ENCODE measurements around the gene PPY. TPM values are rescaled to one million over a fixed set of nuclear protein-coding genes. Genes with fewer than 3 reads are reported as not detected.

The PPY gene
- polyA plus RNA-seq, 3 donors, result not detected

DNA sequence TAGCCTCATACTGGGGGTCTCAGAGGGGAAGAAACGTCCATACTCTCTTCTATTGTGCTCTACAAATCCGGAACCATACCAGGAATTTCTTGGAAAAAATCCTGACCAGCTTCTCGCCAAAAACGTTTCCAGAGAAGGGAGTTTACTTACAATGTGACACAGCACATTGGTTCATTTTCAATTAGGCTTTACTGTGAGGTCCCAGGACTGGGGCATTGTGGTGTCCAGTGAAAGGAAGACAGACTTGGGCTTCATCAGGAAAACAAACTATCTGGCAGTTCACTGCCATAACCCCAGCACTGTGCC lies 49.7 kb downstream of the PPY start:
- Histone ChIP-seq H3K27me3 (ENCODE audit: control insufficient read depth in 2 of 2, insufficient read depth in 2 of 2, low read length in 2 of 2) (no peaks in the 10 kb centered on the region), H3K79me2 (ENCODE audit: insufficient read depth, low read length) (no peaks in the 10 kb centered on the region), H3K4me2 (replicated peaks; ENCODE audit: extremely low read depth, low read length, poor library complexity, severe bottlenecking) (no peak overlapping the region), H3K9me3 (replicated peaks in 1 of 2; ENCODE audit: control insufficient read depth in 1 of 2, insufficient read depth in 1 of 2, low read length in 2 of 2) (no peaks in the 10 kb centered on the region), H3K4me1 (ENCODE audit: control insufficient read depth in 1 of 2, insufficient read depth in 2 of 2, low read length in 2 of 2) (no peaks in the 10 kb centered on the region), H4K20me1 (ENCODE audit: insufficient read depth, low read length) (no peaks in the 10 kb centered on the region), H3K4me3 (replicated peaks in 1 of 3; ENCODE audit: low read depth in 2 of 3, low read length in 3 of 3) (no peak overlapping the region), H2AFZ (ENCODE audit: insufficient read depth, low read depth, low read length, poor library complexity, severe bottlenecking) (no peak overlapping the region), H3K9ac (ENCODE audit: insufficient read depth, low read length, poor library complexity, severe bottlenecking) (no peak overlapping the region), H3K36me3 (replicated peaks in 1 of 2; ENCODE audit: control insufficient read depth in 1 of 2, insufficient read depth in 2 of 2, low read length in 2 of 2) (no peaks in the 10 kb centered on the region), H3K27ac (ENCODE audit: low read depth in 1 of 2, low read length in 2 of 2) (no peak overlapping the region)
- H3K27ac Mint-ChIP-seq, result no peak overlapping the region
- 79% methylated on average over 4 of the region's 4 CpGs for WGBS (ENCODE audit: insufficient coverage)
- DNase-seq, result no peak
- intact Hi-C loops (cut with micrococcal nuclease), result no loop called here
- no peak overlapping the region for H3K4me3 Mint-ChIP-seq
- H3K9me3 Mint-ChIP-seq, result no peaks in the 10 kb centered on the region
- peaks cover 2 to 7% (median 6%) of the 10 kb centered on the region in 3 donors for H3K27me3 Mint-ChIP-seq (ENCODE audit: low read depth in 3 of 3)
- H3K4me1 Mint-ChIP-seq, result no peaks in the 10 kb centered on the region
- TF ChIP-seq, protein P1, sequence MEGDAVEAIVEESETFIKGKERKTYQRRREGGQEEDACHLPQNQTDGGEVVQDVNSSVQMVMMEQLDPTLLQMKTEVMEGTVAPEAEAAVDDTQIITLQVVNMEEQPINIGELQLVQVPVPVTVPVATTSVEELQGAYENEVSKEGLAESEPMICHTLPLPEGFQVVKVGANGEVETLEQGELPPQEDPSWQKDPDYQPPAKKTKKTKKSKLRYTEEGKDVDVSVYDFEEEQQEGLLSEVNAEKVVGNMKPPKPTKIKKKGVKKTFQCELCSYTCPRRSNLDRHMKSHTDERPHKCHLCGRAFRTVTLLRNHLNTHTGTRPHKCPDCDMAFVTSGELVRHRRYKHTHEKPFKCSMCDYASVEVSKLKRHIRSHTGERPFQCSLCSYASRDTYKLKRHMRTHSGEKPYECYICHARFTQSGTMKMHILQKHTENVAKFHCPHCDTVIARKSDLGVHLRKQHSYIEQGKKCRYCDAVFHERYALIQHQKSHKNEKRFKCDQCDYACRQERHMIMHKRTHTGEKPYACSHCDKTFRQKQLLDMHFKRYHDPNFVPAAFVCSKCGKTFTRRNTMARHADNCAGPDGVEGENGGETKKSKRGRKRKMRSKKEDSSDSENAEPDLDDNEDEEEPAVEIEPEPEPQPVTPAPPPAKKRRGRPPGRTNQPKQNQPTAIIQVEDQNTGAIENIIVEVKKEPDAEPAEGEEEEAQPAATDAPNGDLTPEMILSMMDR (IDR thresholded peaks at IDR 0.05), result no peak
- H3K36me3 Mint-ChIP-seq, result no peaks in the 10 kb centered on the region

DNA sequence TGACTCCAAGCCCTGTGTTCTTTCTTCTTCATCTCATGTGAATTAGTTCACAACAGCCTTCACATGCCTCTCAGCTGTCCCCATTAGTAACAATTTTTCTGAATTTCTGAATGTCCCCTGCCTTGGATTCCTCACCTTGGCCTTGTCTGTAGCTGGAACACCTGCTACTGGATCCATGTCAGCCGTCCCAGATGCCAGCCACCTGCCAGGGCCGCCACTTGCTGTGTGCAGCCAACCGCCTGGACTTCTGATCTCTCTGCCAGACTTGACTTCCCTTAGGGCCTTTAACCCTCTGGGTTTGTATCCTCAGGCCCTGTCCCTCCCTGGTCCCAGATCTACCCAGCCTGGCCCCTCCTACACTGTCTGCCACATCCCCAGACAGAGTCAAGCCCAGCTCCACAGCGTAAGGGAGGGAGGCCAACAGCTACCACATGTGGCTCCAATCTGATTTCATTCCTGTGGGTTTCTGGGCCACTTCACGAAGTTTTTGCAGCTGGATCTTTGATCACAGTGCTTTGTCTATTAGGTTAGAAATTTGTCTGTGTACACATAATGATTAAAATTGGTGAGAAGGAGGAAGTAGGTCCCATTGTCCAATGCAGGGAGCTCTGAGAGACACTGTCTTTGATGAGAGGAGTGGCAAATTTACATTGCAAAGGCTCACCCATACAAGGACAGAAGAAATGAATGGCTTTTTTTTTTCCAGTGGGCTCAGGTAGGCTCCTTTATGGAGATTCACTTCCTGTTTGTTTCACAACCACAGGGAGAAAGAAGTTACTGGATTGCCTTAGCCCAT lies 50.2 kb downstream of the PPY start:
- H4K20me1 ChIP-seq (ENCODE audit: insufficient read depth, low read length), result no peaks in the 10 kb centered on the region
- no peak overlapping the region for H3K4me3 Mint-ChIP-seq
- H3K27me3 Mint-ChIP-seq (ENCODE audit: low read depth in 3 of 3), result peaks cover 2 to 9% (median 6%) of the 10 kb centered on the region in 3 donors
- H3K27ac ChIP-seq (ENCODE audit: low read depth in 1 of 2, low read length in 2 of 2), result no peak overlapping the region
- no peaks in the 10 kb centered on the region for H3K9me3 Mint-ChIP-seq
- TF ChIP-seq, protein P1 (IDR thresholded peaks at IDR 0.05), result no peak
- no peak overlapping the region for H3K4me3 ChIP-seq (replicated peaks in 1 of 3; ENCODE audit: low read depth in 2 of 3, low read length in 3 of 3)
- H3K79me2 ChIP-seq (ENCODE audit: insufficient read depth, low read length), result no peaks in the 10 kb centered on the region
- H3K4me2 ChIP-seq (replicated peaks; ENCODE audit: extremely low read depth, low read length, poor library complexity, severe bottlenecking), result no peak overlapping the region
- H3K9me3 ChIP-seq (replicated peaks in 1 of 2; ENCODE audit: control insufficient read depth in 1 of 2, insufficient read depth in 1 of 2, low read length in 2 of 2), result no peaks in the 10 kb centered on the region
- H3K9ac ChIP-seq (ENCODE audit: insufficient read depth, low read length, poor library complexity, severe bottlenecking), result no peak overlapping the region
- no peaks in the 10 kb centered on the region for H3K27me3 ChIP-seq (ENCODE audit: control insufficient read depth in 2 of 2, insufficient read depth in 2 of 2, low read length in 2 of 2)
- H3K27ac Mint-ChIP-seq, result no peak overlapping the region
- H2AFZ ChIP-seq (ENCODE audit: insufficient read depth, low read depth, low read length, poor library complexity, severe bottlenecking), result no peak overlapping the region
- H3K4me1 ChIP-seq (ENCODE audit: control insufficient read depth in 1 of 2, insufficient read depth in 2 of 2, low read length in 2 of 2), result no peaks in the 10 kb centered on the region
- H3K36me3 Mint-ChIP-seq, result no peaks in the 10 kb centered on the region
- intact Hi-C loops (cut with micrococcal nuclease), result no loop called here
- no peaks in the 10 kb centered on the region for H3K4me1 Mint-ChIP-seq
- no peak for DNase-seq
- WGBS (ENCODE audit: insufficient coverage), result 90% methylated on average over 4 of the region's 5 CpGs
- H3K36me3 ChIP-seq (replicated peaks in 1 of 2; ENCODE audit: control insufficient read depth in 1 of 2, insufficient read depth in 2 of 2, low read length in 2 of 2), result no peaks in the 10 kb centered on the region

Other genes with a start within 250 kb of the PPY start
- gene SOST, start 183.7 kb downstream of the PPY start, polyA plus RNA-seq, result not detected
- 10 to 100 TPM; 36.7 to 78.5 (median 58.9) TPM for gene DUSP3, start 163.5 kb downstream of the PPY start, polyA plus RNA-seq
- gene CFAP97D1, start 162.0 kb downstream of the PPY start, polyA plus RNA-seq, result under 1 TPM in 1 of 3 donors, not detected in 2; 0.07 TPM
- gene MPP3, start 109.3 kb downstream of the PPY start, polyA plus RNA-seq, result 1 to 10 TPM in 1 of 3 donors, not detected in 2; 1.5 TPM
- not detected for gene CD300LG, start 95.3 kb downstream of the PPY start, polyA plus RNA-seq
- not detected for gene MPP2, start 34.9 kb downstream of the PPY start, polyA plus RNA-seq
- not detected for gene PYY, start 11.5 kb upstream of the PPY start, polyA plus RNA-seq
- under 1 TPM; 0.65 to 0.93 (median 0.84) TPM for gene NAGS, start 62.1 kb upstream of the PPY start, polyA plus RNA-seq
- 10 to 100 TPM; 17.3 to 41.4 (median 33.6) TPM for gene TMEM101, start 72.5 kb upstream of the PPY start, polyA plus RNA-seq
- 10 to 100 TPM; 24.7 to 65.8 (median 64.4) TPM for gene LSM12, start 124.2 kb upstream of the PPY start, polyA plus RNA-seq
- 10 to 100 TPM; 38.0 to 46.4 (median 42.4) TPM for gene G6PC3, start 128.3 kb upstream of the PPY start, polyA plus RNA-seq
- 10 to 100 TPM; 16.1 to 93.6 (median 24.7) TPM for gene HDAC5, start 181.2 kb upstream of the PPY start, polyA plus RNA-seq
- gene HROB, start 199.5 kb upstream of the PPY start, polyA plus RNA-seq, result under 1 TPM; 0.17 to 0.32 (median 0.20) TPM
- gene ASB16, start 228.2 kb upstream of the PPY start, polyA plus RNA-seq, result not detected
- 100 to 1,000 TPM in 1 of 3 donors, 10 to 100 TPM in 2; 41.3 to 118 (median 41.7) TPM for gene TMUB2, start 244.5 kb upstream of the PPY start, polyA plus RNA-seq